GM18526 (cell line): Measurements from ENCODE around the gene SUSD4.

ENCODE experiments used
- POLR2A ChIP-seq: IDR thresholded peaks from 3 replicates; pipeline ENCODE4 v1.6.1; 2011; ENCODE audit not compliant: insufficient read length; ENCODE audit errors: extremely low read depth

The SUSD4 gene

GRCh38 chr1:223260712-223261111 lies 103.3 kb downstream of the SUSD4 start:
- no peak for TF ChIP-seq POLR2A

- TF ChIP-seq POLR2A = no peak
These were observed 104.5 kb downstream of the SUSD4 start for GRCh38 chr1:223259462-223259861.

GRCh38 chr1:223258751-223259198 lies 105.2 kb downstream of the SUSD4 start:
- no peak for TF ChIP-seq POLR2A

GRCh38 chr1:223257856-223258550 lies 106.0 kb downstream of the SUSD4 start:
- TF ChIP-seq POLR2A = no peak

GRCh38 chr1:223256034-223256433 lies 107.9 kb downstream of the SUSD4 start:
- no peak for TF ChIP-seq POLR2A

- TF ChIP-seq POLR2A = no peak
These were observed 110.1 kb downstream of the SUSD4 start for GRCh38 chr1:223253916-223254315.

- no peak for TF ChIP-seq POLR2A
These were observed 113.4 kb downstream of the SUSD4 start for GRCh38 chr1:223250632-223251015.

- TF ChIP-seq POLR2A = no peak
These were observed 113.9 kb downstream of the SUSD4 start for GRCh38 chr1:223249854-223250631.

GRCh38 chr1:223248770-223249140 lies 115.2 kb downstream of the SUSD4 start:
- no peak for TF ChIP-seq POLR2A

- TF ChIP-seq POLR2A = no peak
These were observed 115.8 kb downstream of the SUSD4 start for GRCh38 chr1:223248001-223248769.

- TF ChIP-seq POLR2A = no peak
These were observed 117.4 kb downstream of the SUSD4 start for GRCh38 chr1:223246476-223247112.

- TF ChIP-seq POLR2A = no peak
These were observed 118.0 kb downstream of the SUSD4 start for GRCh38 chr1:223245983-223246382.

- no peak for TF ChIP-seq POLR2A
These were observed 118.6 kb downstream of the SUSD4 start for GRCh38 chr1:223245411-223245810.

GRCh38 chr1:223244366-223245103 lies 119.4 kb downstream of the SUSD4 start:
- no peak for TF ChIP-seq POLR2A
